HG03064 (cell line): ENCODE data around the gene MRPS27.
"Not testable (repeated sequence)": the region's sequence is repeated elsewhere in the genome, so short reads cannot be mapped to it uniquely, and the experiment has no call there.

Experiments
- ATAC-seq: cut with Tn5 transposase; IDR thresholded peaks from one replicate; pipeline ENCODE4 v1.9.1; 2021; ENCODE audit warnings: low read depth; ENCODE audit not compliant: unreplicated experiment

The MRPS27 gene

DNA sequence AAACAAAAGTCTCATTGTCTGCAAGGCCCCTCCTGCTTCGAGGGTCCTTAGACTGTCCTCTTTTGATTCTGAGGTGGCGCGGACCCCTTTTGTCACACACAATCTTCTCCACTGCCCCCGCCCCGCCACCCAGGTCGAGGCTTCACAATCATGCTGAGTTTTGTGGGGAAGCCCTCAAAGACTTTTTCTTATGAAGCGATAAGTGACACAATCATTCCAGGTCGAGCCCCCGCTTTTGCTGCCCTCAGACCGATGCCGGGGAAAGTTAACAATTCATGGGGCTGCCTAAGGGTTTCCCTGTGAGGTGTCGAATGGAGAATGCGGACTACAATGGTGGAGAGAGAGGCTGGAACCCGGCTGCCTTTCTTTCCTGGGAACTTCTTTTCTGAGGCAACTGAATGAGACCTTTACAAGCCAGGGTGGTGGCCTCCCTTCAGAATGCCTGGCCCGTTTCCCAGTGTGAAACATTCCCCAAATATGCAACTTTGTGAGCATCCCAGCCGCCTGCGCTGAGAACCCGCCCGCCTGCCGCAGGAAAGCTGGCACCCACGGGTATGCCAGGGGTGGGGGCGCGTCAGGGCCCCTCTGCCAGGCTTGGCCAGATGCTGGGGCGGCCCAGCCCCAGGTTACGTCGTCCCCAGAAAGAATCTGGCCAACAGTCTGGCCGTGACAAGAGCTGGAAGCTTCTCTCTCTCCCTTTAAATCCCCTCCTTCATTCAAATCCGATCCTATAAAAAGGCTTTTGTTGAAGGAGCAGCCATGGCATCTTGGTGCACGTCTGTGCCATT is 140.8 kb downstream of the MRPS27 start:
- ATAC-seq, result no peak

- no peak for ATAC-seq
Observed at GRCh38 chr5:72177538-72177937, 142.5 kb downstream of the MRPS27 start.

DNA sequence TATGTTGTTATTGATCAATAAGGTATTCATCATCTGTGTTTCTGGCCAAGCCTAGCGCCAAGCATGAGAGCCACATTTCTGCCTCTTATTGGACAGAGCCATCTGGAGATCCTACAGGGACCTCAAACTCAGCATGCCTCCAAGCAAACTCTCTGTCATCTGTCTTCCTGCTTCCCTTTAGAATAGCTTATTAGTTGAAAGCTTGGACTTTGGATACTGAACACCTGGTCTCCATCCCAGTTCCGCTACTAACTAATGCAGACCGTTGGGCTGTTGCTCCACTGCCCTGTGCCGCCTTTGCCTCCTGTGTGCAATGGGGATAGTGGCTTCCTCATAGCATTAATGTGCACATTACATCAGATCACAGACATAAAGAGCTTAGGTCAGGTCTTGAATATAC is 147.3 kb downstream of the MRPS27 start:
- ATAC-seq, result no peak

- ATAC-seq, result no peak
Observed at GRCh38 chr5:72171667-72172066, 148.4 kb downstream of the MRPS27 start.

DNA sequence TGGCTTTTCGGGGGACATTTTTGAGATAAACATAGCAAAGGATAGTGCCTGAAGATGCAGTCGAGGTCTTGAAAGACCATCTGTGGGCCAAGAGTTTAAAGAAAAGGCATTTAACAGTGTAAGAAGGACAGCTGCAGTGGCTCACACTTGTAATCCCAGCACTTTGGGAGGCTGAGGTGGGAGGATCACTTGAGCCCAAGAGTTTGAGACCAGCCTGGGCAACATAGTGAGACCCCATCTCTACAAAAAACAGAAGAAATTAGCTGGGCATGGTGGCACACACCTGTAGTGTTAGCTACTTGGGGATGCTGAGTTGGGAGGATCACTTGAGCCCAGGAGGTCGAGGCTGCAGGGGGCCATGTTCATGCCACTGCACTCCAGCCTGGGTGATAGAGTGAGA is 148.9 kb downstream of the MRPS27 start:
- ATAC-seq, result not testable (repeated sequence)

DNA sequence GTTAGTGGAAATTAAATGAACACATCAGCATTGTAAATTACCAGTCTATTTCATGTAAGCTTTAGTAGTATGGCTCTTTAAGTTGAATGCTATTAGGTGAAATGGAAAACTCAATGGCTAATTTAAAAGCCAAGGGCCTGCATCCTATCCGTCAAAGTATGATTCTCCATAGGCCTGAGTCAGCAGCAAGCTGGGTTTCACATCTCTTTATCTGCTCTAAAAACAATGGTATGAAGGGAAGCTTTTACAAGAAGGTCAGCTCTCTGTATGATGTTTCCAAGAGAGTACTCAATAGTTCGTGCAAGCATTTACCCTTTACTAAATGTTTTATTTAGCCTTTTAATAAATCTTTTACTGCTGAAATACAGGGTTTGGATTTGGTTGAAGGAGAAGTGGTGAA is 149.9 kb downstream of the MRPS27 start:
- no peak for ATAC-seq
